OCI-LY7 (cell line): ENCODE measurements around the gene VAMP1. TPM values are rescaled to one million over a fixed set of nuclear protein-coding genes. Genes with fewer than 3 reads are reported as not detected.
A peak's percentile ranks its signal among the peaks of the same experiment; 100 is the strongest.
"Not testable (repeated sequence)": the region's sequence is repeated elsewhere in the genome, so short reads cannot be mapped to it uniquely, and the experiment has no call there.

ENCODE experiments used
- BruUV-seq: library from RNA; stranded (reverse); fragments of 400-500 nt; replicated peaks from 2 replicates; lab custom pipeline; 2021; lab: Mats Ljungman, UMichigan
- CTCF ChIA-PET: fragments of 300-600 bp; sonication (Branson Sonifier 250); formaldehyde crosslinking; loops from one replicate; lab custom pipeline; 2022; ENCODE audit warnings: antibody characterized with exemption; ENCODE audit not compliant: unreplicated experiment; lab: Charles Lee
- POLR2A ChIA-PET: fragments of 300-600 bp; sonication (Branson Sonifier 250); formaldehyde crosslinking; loops from one replicate; lab custom pipeline; 2022; ENCODE audit warnings: antibody characterized with exemption; lab: Charles Lee
- DNase-seq: peaks from one replicate; pipeline ENCODE4 v3.0.0-alpha.2; 2015; ENCODE audit warnings: low spot score
- H2AFZ ChIP-seq: fragments of 200-600 bp; sonication (generic), shearing (Covaris generic); 2 replicates; pipeline ENCODE4 v1.6.1; 2014; ENCODE audit warnings: mild to moderate bottlenecking, antibody characterized with exemption, low read length, moderate library complexity
- H3K27ac ChIP-seq: fragments of 200-600 bp; sonication (generic); 2 replicates; pipeline ENCODE4 v1.5.1; 2014; ENCODE audit warnings: mixed run types, low read depth, mild to moderate bottlenecking, moderate library complexity, low read length, inconsistent platforms; ENCODE audit not compliant: poor library complexity, severe bottlenecking
- H3K36me3 ChIP-seq: fragments of 200-600 bp; sonication (generic); 2 replicates; pipeline ENCODE4 v1.6.1; 2014; ENCODE audit warnings: mild to moderate bottlenecking, antibody characterized with exemption, low read length, moderate library complexity, mixed read lengths; ENCODE audit not compliant: insufficient read depth
- H3K4me1 ChIP-seq: fragments of 200-600 bp; sonication (generic); 2 replicates; pipeline ENCODE4 v1.5.1; 2014; ENCODE audit warnings: mild to moderate bottlenecking, low read length; ENCODE audit not compliant: insufficient read depth, poor library complexity, severe bottlenecking
- H3K4me2 ChIP-seq: fragments of 200-600 bp; sonication (generic); 2 replicates; pipeline ENCODE4 v1.6.1; 2014; ENCODE audit warnings: mild to moderate bottlenecking, low read length
- H3K4me3 ChIP-seq: fragments of 200-600 bp; sonication (generic); 2 replicates; pipeline ENCODE4 v1.5.1; 2014; ENCODE audit warnings: mild to moderate bottlenecking, low read depth, low read length; ENCODE audit not compliant: poor library complexity, severe bottlenecking
- H3K79me2 ChIP-seq: fragments of 200-600 bp; sonication (generic); 2 replicates; pipeline ENCODE4 v1.6.1; 2016; ENCODE audit warnings: low read depth, mild to moderate bottlenecking, low read length, moderate library complexity, mixed read lengths; ENCODE audit not compliant: insufficient read depth
- H3K9me2 ChIP-seq: fragments of 200-600 bp; sonication (generic); 2 replicates; pipeline ENCODE4 v1.6.1; 2016; ENCODE audit warnings: mild to moderate bottlenecking, low read length, mixed read lengths; ENCODE audit not compliant: insufficient read depth
- H3K9me3 ChIP-seq: fragments of 200-600 bp; sonication (generic); 2 replicates; pipeline ENCODE4 v1.6.1; 2014; ENCODE audit warnings: mild to moderate bottlenecking, mixed run types, low read length, mixed read lengths
- H4K20me1 ChIP-seq: fragments of 200-600 bp; sonication (generic); 2 replicates; pipeline ENCODE4 v1.6.1; 2014; ENCODE audit warnings: mild to moderate bottlenecking, antibody characterized with exemption, low read length, moderate library complexity, mixed read lengths; ENCODE audit not compliant: insufficient read depth
- EZH2phosphoT487 ChIP-seq: fragments of 200-600 bp; sonication (generic); IDR thresholded peaks from 2 replicates; pipeline ENCODE4 v1.6.1; 2018; ENCODE audit warnings: low read depth, borderline replicate concordance, mild to moderate bottlenecking, mixed run types, antibody characterized with exemption, low read length, moderate library complexity, mixed read lengths
- intact Hi-C: fragments of 100-400 bp; cut with micrococcal nuclease; formaldehyde crosslinking; loops from one replicate; pipeline ENCODE4 v1.10.0; 2022; ENCODE audit not compliant: unreplicated experiment
- total RNA-seq, 2 experiments: library from RNA; depleted of rRNA in 1 of 2; stranded (reverse); fragments of >200 nt in 1 of 2; shearing (Covaris generic) in 1 of 2; gene quantifications; 2 replicates each; pipeline ENCODE4 v1.2.3, GENCODE V29; 2014 to 2022
- TF ChIP-seq, protein P1 (sequence below): fragments of 200-600 bp; sonication (generic); conservative IDR thresholded peaks from 2 replicates; pipeline ENCODE4 v1.5.1; 2014; ENCODE audit warnings: mild to moderate bottlenecking, antibody characterized with exemption, low read length, moderate library complexity, mixed read lengths

Gene VAMP1
- total RNA-seq, 2 experiments from 2014 or later: 46.9 to 86.0 TPM

DNA sequence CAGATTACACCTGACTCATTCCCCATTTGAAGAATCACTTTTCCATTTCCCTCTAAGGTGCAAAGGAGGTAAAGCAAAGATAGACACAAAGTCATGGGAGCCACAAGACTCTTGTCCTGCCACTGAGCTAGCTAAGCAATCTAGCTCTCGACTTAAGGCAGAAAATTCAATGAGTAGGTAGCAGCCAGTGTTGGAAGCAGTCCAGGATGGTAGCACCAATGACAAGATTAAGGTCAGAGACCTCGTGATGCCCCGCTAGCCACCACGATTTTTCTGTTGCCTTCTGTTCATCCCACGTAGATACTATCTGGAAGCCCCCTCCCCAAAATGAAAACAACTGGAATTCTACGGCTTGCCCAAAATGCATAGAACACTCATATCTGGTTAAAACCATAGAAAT lies 1.4 kb downstream of the VAMP1 start:
- Histone ChIP-seq H3K9me3 (0 out of 2 replicates have a peak, but pooled peaks cover 5% of the 10 kb centered on the region), H3K4me1 (peaks cover 37% of the 10 kb centered on the region), H3K79me2 (peaks cover 25% of the 10 kb centered on the region), H3K4me3 (peak overlapping the region; percentile 86), H3K4me2 (peak overlapping the region; percentile 98), H3K36me3 (peaks cover 52% of the 10 kb centered on the region), H3K27ac (no peak overlapping the region), H4K20me1 (peaks cover 16% of the 10 kb centered on the region; the same call in 1 of the 2 replicates), H2AFZ (no peak overlapping the region), H3K9me2 (no peaks in the 10 kb centered on the region)
- intact Hi-C loops: loop anchor here (5.0 kb wide), 1 partner anchor 132 kb away; no protein-coding TSS in a partner anchor
- CTCF ChIA-PET: interaction anchor here (1.3 kb wide), 1 partner anchor 44 kb away, joined by 3 read pairs; no protein-coding TSS in a partner anchor
- no peak for DNase-seq
- TF ChIP-seq EZH2phosphoT487: no peak
- TF ChIP-seq, protein P1, sequence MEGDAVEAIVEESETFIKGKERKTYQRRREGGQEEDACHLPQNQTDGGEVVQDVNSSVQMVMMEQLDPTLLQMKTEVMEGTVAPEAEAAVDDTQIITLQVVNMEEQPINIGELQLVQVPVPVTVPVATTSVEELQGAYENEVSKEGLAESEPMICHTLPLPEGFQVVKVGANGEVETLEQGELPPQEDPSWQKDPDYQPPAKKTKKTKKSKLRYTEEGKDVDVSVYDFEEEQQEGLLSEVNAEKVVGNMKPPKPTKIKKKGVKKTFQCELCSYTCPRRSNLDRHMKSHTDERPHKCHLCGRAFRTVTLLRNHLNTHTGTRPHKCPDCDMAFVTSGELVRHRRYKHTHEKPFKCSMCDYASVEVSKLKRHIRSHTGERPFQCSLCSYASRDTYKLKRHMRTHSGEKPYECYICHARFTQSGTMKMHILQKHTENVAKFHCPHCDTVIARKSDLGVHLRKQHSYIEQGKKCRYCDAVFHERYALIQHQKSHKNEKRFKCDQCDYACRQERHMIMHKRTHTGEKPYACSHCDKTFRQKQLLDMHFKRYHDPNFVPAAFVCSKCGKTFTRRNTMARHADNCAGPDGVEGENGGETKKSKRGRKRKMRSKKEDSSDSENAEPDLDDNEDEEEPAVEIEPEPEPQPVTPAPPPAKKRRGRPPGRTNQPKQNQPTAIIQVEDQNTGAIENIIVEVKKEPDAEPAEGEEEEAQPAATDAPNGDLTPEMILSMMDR: no peak
- TSS peak; percentile 63 for BruUV-seq
- POLR2A ChIA-PET: interaction anchor here (0.6 to 3.8 kb wide), 11 partner anchors 8 to 175 kb away, joined by 3 to 27 read pairs (median 6); partner anchors contain the start of genes CD27 and TAPBPL

DNA sequence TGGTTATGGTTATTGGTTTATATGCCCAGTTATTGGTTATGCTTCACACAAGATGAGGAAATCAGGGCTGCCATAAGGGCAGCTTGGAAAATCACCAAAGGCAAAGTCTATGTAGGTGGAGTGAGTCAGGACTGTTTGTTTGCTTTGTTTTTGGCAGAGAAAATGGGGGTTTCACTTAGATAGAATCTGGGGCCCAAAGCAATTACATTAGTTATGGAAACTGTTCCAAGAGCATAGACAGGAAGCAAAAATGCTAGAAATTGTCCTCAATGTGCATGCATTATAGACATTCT lies 2.2 kb downstream of the VAMP1 start:
- Histone ChIP-seq H4K20me1 (peaks cover 16% of the 10 kb centered on the region; the same call in 1 of the 2 replicates), H3K4me1 (peaks cover 46% of the 10 kb centered on the region), H3K79me2 (peaks cover 25% of the 10 kb centered on the region), H3K4me3 (peak overlapping the region; percentile 86), H3K9me2 (no peaks in the 10 kb centered on the region), H3K9me3 (0 out of 2 replicates have a peak, but pooled peaks cover 5% of the 10 kb centered on the region), H2AFZ (no peak overlapping the region), H3K27ac (no peak overlapping the region), H3K4me2 (peak overlapping the region; percentile 98), H3K36me3 (peaks cover 61% of the 10 kb centered on the region)
- BruUV-seq: no TSS peak
- TF ChIP-seq, protein P1: no peak
- TF ChIP-seq EZH2phosphoT487: no peak
- intact Hi-C loops: loop anchor here (5.0 kb wide), 1 partner anchor 131 kb away; no protein-coding TSS in a partner anchor
- POLR2A ChIA-PET: interaction anchor here (1.2 to 3.8 kb wide), 3 partner anchors 7 to 41 kb away, joined by 4 to 27 read pairs (median 7); no protein-coding TSS in a partner anchor
- CTCF ChIA-PET: interaction anchor here (1.3 kb wide), 1 partner anchor 43 kb away, joined by 3 read pairs; no protein-coding TSS in a partner anchor
- no peak for DNase-seq

DNA sequence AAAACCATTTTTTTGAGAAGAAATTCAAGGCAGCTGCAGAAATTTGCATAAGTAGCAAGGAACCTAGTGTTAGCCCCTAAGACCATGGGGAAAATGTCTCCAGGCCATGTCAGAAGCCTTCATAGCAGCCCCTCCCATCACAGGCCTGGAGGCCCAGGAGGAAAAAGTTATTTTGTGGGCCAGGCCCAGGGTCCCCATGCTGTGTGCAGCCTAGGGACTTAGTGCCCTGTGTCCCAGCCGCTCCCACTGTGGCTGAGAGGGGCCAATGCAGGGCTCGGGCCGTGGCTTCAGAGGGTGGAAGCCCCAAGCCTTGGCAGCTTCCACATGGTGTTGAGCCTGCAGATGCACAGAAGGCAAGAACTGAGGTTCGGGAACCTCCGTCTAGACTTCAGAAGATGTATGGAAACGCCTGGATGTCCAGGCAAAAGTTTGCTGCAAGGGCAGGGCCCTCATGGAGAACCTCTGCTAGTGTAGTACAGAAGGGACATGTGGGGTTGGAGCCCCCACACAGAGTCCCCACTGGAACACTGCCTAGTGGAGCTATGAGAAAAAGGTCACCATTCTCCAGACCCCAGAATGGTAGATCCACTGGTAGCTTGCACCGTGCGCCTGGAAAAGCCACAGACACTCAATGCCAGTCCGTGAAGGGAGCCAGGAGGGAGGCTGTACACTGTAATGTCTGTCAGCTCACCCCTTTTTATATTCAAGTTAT lies 2.8 kb downstream of the VAMP1 start:
- peaks cover 51% of the 10 kb centered on the region for H3K4me1 ChIP-seq
- POLR2A ChIA-PET: interaction anchor here (3.8 kb wide), 1 partner anchor 41 kb away, joined by 27 read pairs; no protein-coding TSS in a partner anchor
- peaks cover 25% of the 10 kb centered on the region for H3K79me2 ChIP-seq
- H3K9me2 ChIP-seq, H3K9me3 ChIP-seq, DNase-seq, H3K27ac ChIP-seq, CTCF ChIA-PET, BruUV-seq, H2AFZ ChIP-seq: not testable (repeated sequence)
- peak overlapping the region; percentile 98 for H3K4me2 ChIP-seq
- H3K4me3 ChIP-seq: peak overlapping the region; percentile 86
- intact Hi-C loops: loop anchor here (5.0 kb wide), 1 partner anchor 130 kb away; no protein-coding TSS in a partner anchor
- H4K20me1 ChIP-seq: peaks cover 16% of the 10 kb centered on the region; the same call in 1 of the 2 replicates
- peaks cover 66% of the 10 kb centered on the region for H3K36me3 ChIP-seq

DNA sequence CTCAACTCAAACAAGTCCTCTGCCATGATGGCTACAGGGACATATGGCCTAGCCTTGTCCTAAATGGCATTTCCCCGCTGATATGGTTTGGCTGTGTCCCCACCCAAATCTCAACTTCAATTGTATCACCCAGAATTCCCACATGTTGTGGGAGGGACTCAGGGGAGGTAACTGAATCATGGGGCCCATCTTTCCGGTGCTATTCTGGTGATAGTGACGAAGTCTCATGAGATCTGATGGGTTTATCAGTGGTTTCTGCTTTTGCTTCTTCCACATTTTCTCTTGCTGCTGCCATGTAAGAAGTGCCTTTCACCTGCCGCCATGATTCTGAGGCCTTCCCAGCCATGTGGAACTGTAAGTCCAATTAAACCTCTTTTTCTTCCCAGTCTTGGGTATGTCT lies 3.7 kb downstream of the VAMP1 start:
- DNase-seq, H3K4me2 ChIP-seq, H3K9me3 ChIP-seq, H3K9me2 ChIP-seq, BruUV-seq, H2AFZ ChIP-seq, H3K4me3 ChIP-seq, H3K27ac ChIP-seq, CTCF ChIA-PET: not testable (repeated sequence)
- H3K79me2 ChIP-seq: peaks cover 25% of the 10 kb centered on the region
- POLR2A ChIA-PET: interaction anchor here (2.2 kb wide), 1 partner anchor 23 kb away, joined by 10 read pairs; the partner anchor contains the start of gene CD27
- H3K36me3 ChIP-seq: peaks cover 73% of the 10 kb centered on the region
- H3K4me1 ChIP-seq: peaks cover 61% of the 10 kb centered on the region
- H4K20me1 ChIP-seq: peaks cover 16% of the 10 kb centered on the region; the same call in 1 of the 2 replicates
- intact Hi-C loops: loop anchor here (5.0 kb wide), 1 partner anchor 129 kb away; no protein-coding TSS in a partner anchor
